Adipose tissue (tissue), 3 donors: ENCODE results near the gene AMZ2. TPM values are rescaled to one million over a fixed set of nuclear protein-coding genes. Genes with fewer than 3 reads are reported as not detected.
"Not testable (repeated sequence)": the region's sequence is repeated elsewhere in the genome, so short reads cannot be mapped to it uniquely, and the experiment has no call there.

Experiments
- H3K27ac ChIP-seq: one replicate; pipeline ENCODE4 v1.5.1; 2013; ENCODE audit warnings: low read depth, low read length
- WGBS, 3 donors: extraction: QIAGEN DNeasy Blood & Tissue Kit; methylation state at CpG; one replicate each; pipeline ENCODE4 v1.1.7; 2013; 5-methylcytosine and 5-hydroxymethylcytosine counted together
- polyA plus RNA-seq, 3 donors: library from polyadenylated mRNA; stranded (reverse); fragments of 200-250 nt; gene quantifications; one replicate each; pipeline ENCODE4 v1.2.3, GENCODE V29; 2013
- donor health status: healthy with polysubstance abuse.
- donor health status: Bipolar disorder and iron deficiency.
- donor health status: healthy.

Gene AMZ2
- polyA plus RNA-seq, 3 donors: 24.2 to 78.4 (median 51.0) TPM

GRCh38 chr17:68276339-68276738 lies 28.5 kb downstream of the AMZ2 start:
- WGBS, 3 donors: 96 to 97% (median 96%) methylated on average over 3 of the region's 3 CpGs
- not testable (repeated sequence) for H3K27ac ChIP-seq

GRCh38 chr17:68277807-68278206 lies 30.0 kb downstream of the AMZ2 start:
- 96 to 97% (median 97%) methylated on average over 5 of the region's 5 CpGs for WGBS, 3 donors

DNA sequence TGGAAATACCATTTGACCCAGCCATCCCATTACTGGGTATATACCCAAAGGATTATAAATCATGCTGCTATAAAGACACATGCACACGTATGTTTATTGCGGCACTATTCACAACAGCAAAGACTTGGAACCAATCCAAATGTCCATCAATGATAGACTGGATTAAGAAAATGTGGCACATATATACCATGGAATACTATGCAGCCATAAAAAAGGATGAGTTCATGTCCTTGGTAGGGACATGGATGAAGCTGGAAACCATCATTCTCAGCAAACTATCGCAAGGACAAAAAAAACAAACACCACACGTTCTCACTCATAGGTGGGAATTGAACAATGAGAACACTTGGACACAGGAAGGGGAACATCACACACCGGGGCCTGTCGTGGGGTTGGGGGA lies 34.1 kb downstream of the AMZ2 start:
- not testable (repeated sequence) for H3K27ac ChIP-seq
- WGBS, 3 donors: 66 to 89% (median 85%) methylated on average over 2 to 4 of the region's 6 CpGs

More at GRCh38 chr17:68277807-68278206, 30.0 kb downstream of the AMZ2 start:
- no peak overlapping the region for H3K27ac ChIP-seq

GRCh38 chr17:68288375-68288774 lies 40.5 kb downstream of the AMZ2 start:
- WGBS, 3 donors: 68 to 85% (median 72%) methylated on average over 5 of the region's 5 CpGs
- H3K27ac ChIP-seq: no peak overlapping the region

DNA sequence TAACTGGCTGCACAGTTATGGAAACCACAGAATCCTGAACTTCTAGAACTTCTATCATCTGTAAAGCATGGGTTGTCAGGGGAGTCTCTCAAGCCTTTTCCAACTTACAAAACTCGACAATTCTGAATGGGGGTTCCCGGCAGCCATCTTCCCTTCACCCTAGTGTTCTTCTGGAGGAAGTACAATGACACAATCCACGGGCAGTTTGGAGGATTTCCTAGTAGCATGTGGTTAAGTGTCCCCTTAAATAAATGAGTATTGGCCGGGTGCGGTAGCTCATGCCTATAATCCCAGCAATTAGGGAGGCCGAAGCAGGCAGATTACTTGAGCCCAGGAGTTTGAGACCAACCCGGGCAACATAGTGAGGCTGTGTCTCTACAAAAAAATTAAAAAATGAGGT lies 41.0 kb downstream of the AMZ2 start:
- H3K27ac ChIP-seq: no peak overlapping the region
- 54 to 80% (median 74%) methylated on average over 7 of the region's 7 CpGs for WGBS, 3 donors

DNA sequence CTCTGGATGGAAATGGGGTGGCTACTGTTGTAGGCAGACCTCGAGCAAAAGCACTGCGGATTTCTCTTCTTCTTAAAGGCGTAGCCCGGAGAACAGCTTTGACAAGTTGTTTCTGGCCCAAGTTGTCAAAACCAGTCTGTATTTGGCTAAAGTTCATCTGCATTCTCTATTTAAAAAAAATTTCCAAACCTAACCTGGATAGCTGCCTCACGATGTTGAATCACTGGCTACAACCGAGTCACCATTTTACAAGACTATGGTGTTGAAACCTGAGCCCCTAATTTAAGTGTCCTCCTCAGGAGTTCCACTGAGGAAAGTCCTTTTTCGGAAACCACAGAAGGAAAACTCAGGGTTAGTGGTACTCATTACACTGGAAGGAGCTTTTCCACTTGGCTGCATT lies 41.6 kb downstream of the AMZ2 start:
- 78 to 83% (median 83%) methylated on average over 7 of the region's 7 CpGs for WGBS, 3 donors
- H3K27ac ChIP-seq: no peak overlapping the region

- 17 to 21% (median 20%) methylated on average over 9 of the region's 9 CpGs for WGBS, 3 donors
- no peak overlapping the region for H3K27ac ChIP-seq
Observed at GRCh38 chr17:68289936-68290267, 42.1 kb downstream of the AMZ2 start.

DNA sequence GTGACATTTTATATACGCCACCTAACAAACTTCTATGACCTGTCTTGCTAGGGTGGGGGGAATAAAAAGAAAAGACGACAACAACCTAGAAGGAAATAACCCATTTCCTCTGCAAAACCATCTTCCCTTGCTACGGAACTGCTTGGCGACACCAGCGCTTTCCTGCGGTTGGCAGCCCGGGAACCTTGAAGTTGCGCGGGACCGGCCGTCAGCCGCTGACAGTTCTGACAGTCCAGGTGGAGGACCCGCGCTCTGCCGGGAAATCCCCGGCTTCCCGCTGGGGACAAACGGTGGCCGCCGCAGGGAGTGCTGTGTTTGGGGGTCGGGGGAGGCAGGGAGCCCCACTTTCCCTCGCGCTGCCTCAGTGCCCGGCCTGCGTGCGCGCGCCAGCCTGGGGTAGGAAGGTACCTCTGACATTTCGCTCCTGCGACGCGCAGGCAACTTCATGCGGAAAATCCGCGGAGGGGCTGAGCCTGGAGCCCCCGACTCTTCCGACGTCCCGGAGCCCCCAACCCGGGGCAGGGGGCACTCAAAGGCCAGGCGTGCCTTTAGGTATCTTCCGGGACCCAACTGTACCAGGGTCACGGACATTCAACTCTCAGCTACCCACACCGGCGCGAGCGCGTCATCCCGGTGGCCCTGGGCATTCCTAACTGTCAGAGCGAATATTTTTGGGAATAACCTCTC lies 42.6 kb downstream of the AMZ2 start:
- H3K27ac ChIP-seq: peak overlapping the region; percentile 13
- WGBS, 3 donors: 2% methylated on average over 50 of the region's 50 CpGs

GRCh38 chr17:68290955-68291835 lies 43.4 kb downstream of the AMZ2 start, which contains the start of the genes ARSG and SLC16A6:
Gene ARSG, plus strand, starts transcription at chr17:68291495. Its CDS starts 15,999 bp downstream, at chr17:68307494.
Gene SLC16A6, minus strand, starts transcription at chr17:68291127. Its CDS starts 12,807 bp downstream, at chr17:68278320.
- H3K27ac ChIP-seq: peak within 1 kb of the TSS; percentile 28
- WGBS, 3 donors: 0 to 2% (median 1%) methylated on average over 78 to 96 of the region's 96 CpGs

DNA sequence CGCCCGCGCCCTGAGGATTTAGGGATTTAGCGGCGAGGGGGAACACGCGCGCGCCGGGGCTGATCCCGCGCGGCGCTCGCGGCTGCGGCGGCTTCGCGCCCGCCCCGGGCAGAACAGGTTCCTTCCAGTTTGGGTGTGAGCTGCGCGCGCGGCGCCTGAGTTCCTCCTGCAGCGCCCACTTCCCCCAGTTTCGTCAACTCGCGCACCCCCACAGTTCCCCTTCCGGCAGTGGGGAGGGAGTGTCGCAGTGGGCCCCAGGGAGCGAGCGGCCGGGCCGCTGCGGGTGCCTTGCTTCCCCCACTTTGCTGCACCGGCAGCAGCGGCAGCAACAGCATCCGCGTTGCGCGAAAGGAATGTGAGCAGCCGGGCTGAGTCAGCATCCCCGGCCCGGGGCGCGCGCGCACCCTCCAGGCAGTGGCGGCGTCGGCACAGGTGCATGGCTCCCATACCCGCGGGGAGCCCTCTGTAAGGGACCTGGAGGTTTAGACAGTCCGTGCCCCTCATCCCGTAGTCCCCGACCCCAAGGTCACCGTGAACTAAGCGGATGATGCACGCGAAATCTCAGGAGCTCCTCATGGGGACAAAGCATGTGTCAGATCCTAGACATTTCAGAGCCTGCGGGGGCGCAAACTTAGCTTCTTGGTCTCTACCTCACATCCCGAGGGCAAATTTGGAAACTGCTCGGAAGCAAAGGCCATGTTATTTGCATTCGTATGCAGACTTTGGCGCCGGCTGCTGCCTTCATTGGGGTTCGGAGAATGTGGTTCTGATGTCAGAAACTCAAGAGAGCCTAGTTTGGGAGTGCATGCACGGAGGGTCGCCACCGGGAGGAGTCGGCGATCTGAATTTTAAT lies 44.2 kb downstream of the AMZ2 start:
- 1 to 2% (median 1%) methylated on average over 65 to 76 of the region's 76 CpGs for WGBS, 3 donors
- peak overlapping the region; percentile 28 for H3K27ac ChIP-seq

DNA sequence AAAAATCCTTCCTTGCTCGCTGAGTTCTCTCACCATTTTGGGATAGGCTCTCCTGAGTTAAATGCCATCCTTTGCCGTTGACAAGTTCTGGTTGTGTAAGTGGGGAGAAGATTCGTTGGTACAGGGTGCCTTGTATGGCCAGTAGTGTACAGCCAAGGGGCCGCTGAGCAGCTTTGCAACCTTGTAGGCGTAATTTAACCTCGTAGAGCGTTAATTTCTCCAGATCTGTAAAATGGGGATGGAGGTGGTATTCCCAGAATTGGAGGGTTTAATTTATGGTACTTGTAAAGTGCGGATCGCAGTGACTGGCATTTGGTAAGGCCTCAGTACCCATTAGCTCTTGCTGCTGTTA lies 44.8 kb downstream of the AMZ2 start:
- 48 to 50% (median 49%) methylated on average over 9 of the region's 9 CpGs for WGBS, 3 donors
- H3K27ac ChIP-seq: no peak overlapping the region

DNA sequence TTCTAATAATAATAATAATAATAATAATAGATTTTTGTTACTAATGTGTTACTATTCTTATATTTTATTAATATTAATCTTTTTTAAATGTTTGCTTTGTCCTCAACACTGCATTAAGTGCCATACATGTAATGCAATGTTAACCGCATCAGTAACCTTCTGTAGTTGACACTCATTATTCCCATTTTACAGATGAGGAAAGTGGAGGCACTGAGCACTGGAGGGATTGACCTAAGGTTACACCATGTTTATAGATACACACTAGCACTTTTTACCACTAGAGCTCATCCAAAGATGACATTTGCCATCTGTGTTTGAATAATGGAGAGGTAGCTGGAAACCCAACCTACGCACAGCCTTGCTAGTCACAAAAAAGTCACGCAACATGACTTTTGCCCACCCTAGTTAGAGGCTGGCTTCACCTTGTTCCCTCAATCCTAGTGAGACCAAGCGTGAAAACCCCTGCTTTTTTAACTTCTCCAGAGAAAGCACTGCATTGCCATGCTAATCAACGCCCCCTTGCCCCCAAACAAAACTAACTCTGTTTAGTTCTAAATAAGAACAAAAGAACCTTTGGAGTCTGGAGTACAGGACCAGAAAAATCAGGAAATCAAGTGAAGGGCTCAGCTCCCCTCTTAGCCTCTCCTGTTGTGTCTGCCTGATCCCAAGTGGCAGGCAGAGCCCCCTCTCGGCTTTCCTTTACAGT lies 45.8 kb downstream of the AMZ2 start:
- 93 to 96% (median 95%) methylated on average over 6 of the region's 6 CpGs for WGBS, 3 donors
- H3K27ac ChIP-seq: no peak overlapping the region

- H3K27ac ChIP-seq: no peak overlapping the region
- 74 to 81% (median 75%) methylated on average over 3 of the region's 3 CpGs for whole genome bisulfite sequencing, 3 donors
Observed at GRCh38 chr17:68294196-68294555, 46.3 kb downstream of the AMZ2 start.

DNA sequence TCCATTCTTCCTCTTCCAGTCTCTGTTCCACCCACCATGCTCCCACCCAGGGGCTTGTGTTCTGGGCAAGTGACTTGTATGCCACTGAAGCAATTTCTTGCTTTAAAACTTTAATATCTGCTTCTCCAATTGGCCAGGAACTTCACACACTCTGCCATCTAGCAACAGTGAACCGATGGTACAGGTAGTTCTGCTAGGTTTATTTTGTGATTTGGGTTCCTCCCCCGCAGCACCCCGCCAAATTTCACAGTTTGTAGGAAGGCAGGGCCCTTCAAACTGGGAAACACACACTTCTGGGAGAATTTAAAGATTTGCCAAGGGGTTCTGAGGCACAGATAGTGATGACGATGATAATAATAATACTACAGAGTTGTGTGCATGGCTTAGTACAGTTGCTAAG lies 46.8 kb downstream of the AMZ2 start:
- H3K27ac ChIP-seq: no peak overlapping the region
- 87 to 91% (median 90%) methylated on average over 4 of the region's 4 CpGs for WGBS, 3 donors

- no peak overlapping the region for H3K27ac ChIP-seq
- WGBS, 3 donors: 82 to 89% (median 89%) methylated on average over 7 of the region's 7 CpGs
Observed at GRCh38 chr17:68295086-68295485, 47.2 kb downstream of the AMZ2 start.

DNA sequence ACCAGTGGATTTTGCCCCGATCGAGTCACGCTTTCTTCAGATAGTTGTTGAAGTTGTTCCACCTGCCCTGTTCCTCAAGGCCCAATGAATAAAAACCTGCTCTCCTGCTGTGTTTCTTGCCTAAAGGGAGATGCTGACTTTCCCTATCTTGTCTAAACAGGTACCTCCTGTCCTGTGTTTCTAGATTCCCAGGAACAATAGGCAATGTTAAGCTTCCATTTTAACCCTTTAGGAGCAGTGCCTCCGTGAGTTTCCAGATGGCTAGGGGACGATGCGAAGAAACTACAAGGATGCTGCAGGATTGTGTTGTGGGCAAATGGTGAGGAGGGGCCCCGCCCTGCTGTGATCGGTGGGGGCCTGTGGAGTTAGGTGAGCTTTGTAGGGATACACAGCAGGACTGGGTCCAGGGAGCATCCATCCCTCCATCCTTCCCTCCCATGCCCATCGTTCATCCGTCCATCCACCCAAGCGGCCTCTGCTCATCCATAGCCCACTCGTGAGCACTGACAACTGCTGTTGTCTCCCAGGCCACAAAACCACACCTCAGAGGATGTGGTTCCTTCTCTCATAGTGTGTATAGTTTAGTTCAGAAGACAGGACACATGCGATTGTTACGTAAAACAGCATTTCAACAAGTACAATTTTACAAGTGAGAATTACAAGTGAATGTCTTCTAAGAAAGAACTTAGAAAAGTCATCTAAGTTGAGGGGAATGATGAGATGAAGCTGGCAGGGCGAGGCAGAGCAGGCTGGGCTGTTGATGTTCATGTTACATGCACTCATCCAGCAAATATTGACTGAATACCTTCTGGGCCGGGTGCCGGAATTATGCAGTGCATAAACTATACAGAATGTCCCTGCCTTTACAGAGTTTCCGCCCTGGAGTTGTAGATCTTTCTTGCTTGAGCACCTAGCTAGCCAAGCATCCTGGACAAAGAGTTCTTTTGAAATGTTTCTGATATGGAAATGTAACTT lies 48.7 kb downstream of the AMZ2 start:
- WGBS, 3 donors: 74 to 76% (median 75%) methylated on average over 18 of the region's 18 CpGs
- no peak overlapping the region for H3K27ac ChIP-seq

DNA sequence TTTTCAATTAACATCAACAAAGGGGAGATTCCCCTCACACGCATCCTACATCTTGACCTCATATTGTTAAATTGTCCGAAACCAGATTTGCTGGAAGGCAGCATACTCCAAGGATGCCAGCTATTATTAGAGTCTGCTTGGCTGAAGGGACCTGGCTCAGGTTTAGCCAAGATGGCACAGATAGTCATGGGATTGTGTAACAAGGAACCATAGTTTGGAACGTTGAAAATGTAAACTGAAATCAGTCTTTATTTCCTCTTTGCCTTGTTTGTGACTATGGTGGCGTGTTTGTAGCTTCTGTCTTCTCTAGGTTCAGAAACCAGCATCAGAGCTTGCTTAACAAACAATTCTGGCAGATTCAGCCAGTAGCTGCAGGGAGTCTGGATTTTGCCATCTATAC lies 49.4 kb downstream of the AMZ2 start:
- no peak overlapping the region for H3K27ac ChIP-seq
- WGBS, 3 donors: 62 to 77% (median 64%) methylated on average over 4 of the region's 4 CpGs
